A549 (cell line): Measurements from ENCODE around the gene PDE4D. TPM values are rescaled to one million over a fixed set of nuclear protein-coding genes. Genes with fewer than 3 reads are reported as not detected.

Experiments used
- ATAC-seq, 2 experiments: fragments of 200-7000 bp in 1 of 2; fragments of >200 bp in 1 of 2; cut with Nextera tagmentation in 1 of 2; cut with Tn5 transposase in 1 of 2; 3 replicates each; pipeline versions ENCODE4 v1.8.0 to v1.9.1; 2018 to 2020; ENCODE audit warnings: mild to moderate bottlenecking in 1 of 2, moderate library complexity in 1 of 2
- CTCF ChIA-PET: fragments of 300-600 bp; sonication (Branson Sonifier 250); formaldehyde crosslinking; extraction: SDS; loops from one replicate; lab custom pipeline; 2021; ENCODE audit warnings: antibody characterized with exemption, inconsistent platforms; lab: Yijun Ruan, JAX
- POLR2A ChIA-PET: fragments of 350-600 bp; formaldehyde crosslinking; extraction: SDS; loops from one replicate; lab custom pipeline; 2021; ENCODE audit warnings: antibody characterized with exemption, inconsistent platforms; lab: Yijun Ruan, JAX
- DNase-seq, 2 experiments: peaks; one replicate each; pipeline versions ENCODE4 v3.0.0 to v3.0.0-alpha.2; 2011 to 2016; ENCODE audit warnings: low read depth in 1 of 2, low spot score in 1 of 2
- FAIRE-seq: peaks from 2 replicates; lab custom pipeline; 2011; peaks lifted over from hg19 to GRCh38; lab: Jason Lieb, UNC
- H3K27ac ChIP-seq, 2 experiments: fragments of >200 bp; sonication (Bioruptor Twin); formaldehyde crosslinking; 3 replicates each; pipeline ENCODE4 v1.5.1; 2016 to 2017
- H3K4me1 ChIP-seq: fragments of >200 bp; sonication (Bioruptor Twin); formaldehyde crosslinking; 3 replicates; pipeline ENCODE4 v1.6.1; 2016
- H3K4me2 ChIP-seq: fragments of >200 bp; sonication (Bioruptor Twin); formaldehyde crosslinking; 3 replicates; pipeline ENCODE4 v1.6.1; 2016
- H3K4me3 ChIP-seq: fragments of >200 bp; sonication (Bioruptor Twin); formaldehyde crosslinking; 3 replicates; pipeline ENCODE4 v1.5.1; 2016
- H3K9me3 ChIP-seq: fragments of >200 bp; sonication (Bioruptor Twin); formaldehyde crosslinking; 3 replicates; pipeline ENCODE4 v1.6.1; 2016
- CHD2 ChIP-seq: fragments of 150-350 bp; IDR thresholded peaks from 2 replicates; pipeline ENCODE4 v1.6.1; 2014; ENCODE audit warnings: low read length; ENCODE audit not compliant: partially characterized antibody
- CHD4 ChIP-seq: fragments of 200-600 bp; sonication (generic); IDR thresholded peaks from 2 replicates; pipeline ENCODE4 v1.6.1; 2016; ENCODE audit warnings: antibody characterized with exemption, mild to moderate bottlenecking, borderline replicate concordance
- CTCF ChIP-seq: fragments of >200 bp; sonication (Bioruptor Twin); formaldehyde crosslinking; IDR thresholded peaks from 3 replicates; pipeline ENCODE4 v1.5.1; 2016
- ELK1 ChIP-seq: fragments of 150-350 bp; IDR thresholded peaks from 2 replicates; pipeline ENCODE4 v1.6.1; 2014; ENCODE audit warnings: low read depth, mild to moderate bottlenecking, low read length
- FOSL2 ChIP-seq, 2 experiments: fragments of 450-650 bp in 1 of 2; fragments of >200 bp in 1 of 2; sonication (Bioruptor Twin) in 1 of 2; formaldehyde crosslinking; IDR thresholded peaks; 2 replicates each; pipeline versions ENCODE4 v1.5.0 to v1.6.1; 2016 to 2020; ENCODE audit warnings: mild to moderate bottlenecking in 1 of 2, moderate library complexity in 1 of 2
- GATA3 ChIP-seq: IDR thresholded peaks from 2 replicates; pipeline ENCODE4 v1.6.1; 2012; ENCODE audit warnings: borderline replicate concordance
- JUNB ChIP-seq: fragments of >200 bp; sonication (Bioruptor Twin); formaldehyde crosslinking; IDR thresholded peaks from 2 replicates; pipeline ENCODE4 v1.6.1; 2016
- KDM1A ChIP-seq: fragments of 200-600 bp; sonication (generic); IDR thresholded peaks from 2 replicates; pipeline ENCODE4 v1.6.1; 2016; ENCODE audit warnings: low read depth, mild to moderate bottlenecking
- MAFK ChIP-seq: fragments of 450-650 bp; IDR thresholded peaks from 2 replicates; pipeline ENCODE4 v1.6.1; 2014; ENCODE audit not compliant: partially characterized antibody
- NPAS2 ChIP-seq: fragments of 250-450 bp; sonication (Bioruptor Pico); IDR thresholded peaks from 2 replicates; pipeline ENCODE4 v1.8.0; 2022; ENCODE audit warnings: mild to moderate bottlenecking, moderate library complexity, borderline replicate concordance
- PHF8 ChIP-seq: fragments of 200-600 bp; sonication (generic); IDR thresholded peaks from 2 replicates; pipeline ENCODE4 v1.6.1; 2016; ENCODE audit warnings: low read depth, mild to moderate bottlenecking, antibody characterized with exemption, moderate library complexity, borderline replicate concordance
- POLR2A ChIP-seq: IDR thresholded peaks from 2 replicates; pipeline ENCODE4 v1.6.1; 2012; ENCODE audit warnings: mild to moderate bottlenecking, low read length
- POLR2AphosphoS2 ChIP-seq: conservative IDR thresholded peaks from 2 replicates; pipeline ENCODE4 v1.6.1; 2012; ENCODE audit warnings: low read length, improper control_type of control experiment, inconsistent platforms
- RAD21 ChIP-seq, 2 experiments: fragments of >200 bp in 1 of 2; sonication (Bioruptor Twin) in 1 of 2; formaldehyde crosslinking in 1 of 2; IDR thresholded peaks in 1 of 2; conservative IDR thresholded peaks in 1 of 2; 2 replicates in 1 of 2; 3 replicates in 1 of 2; pipeline ENCODE4 v1.6.1; 2012 to 2018; ENCODE audit warnings: inconsistent platforms in 1 of 2
- RCOR1 ChIP-seq: fragments of 150-350 bp; IDR thresholded peaks from 2 replicates; pipeline ENCODE4 v1.6.1; 2014; ENCODE audit warnings: antibody characterized with exemption, low read length, low read depth
- SMC3 ChIP-seq: fragments of >200 bp; sonication (Bioruptor Twin); formaldehyde crosslinking; IDR thresholded peaks from 3 replicates; pipeline ENCODE4 v1.6.1; 2018; ENCODE audit warnings: inconsistent platforms
- SREBF2 ChIP-seq: fragments of 450-650 bp; IDR thresholded peaks from 2 replicates; pipeline ENCODE4 v1.6.1; 2014; ENCODE audit warnings: mild to moderate bottlenecking, moderate library complexity
- TFCP2L1 ChIP-seq: fragments of 250-450 bp; sonication (Bioruptor Pico); IDR thresholded peaks from 2 replicates; pipeline ENCODE4 v1.5.0; 2021; ENCODE audit warnings: mild to moderate bottlenecking
- TP53 ChIP-seq: fragments of 250-450 bp; sonication (Bioruptor Pico); IDR thresholded peaks from 2 replicates; pipeline ENCODE4 v1.5.0; 2021; ENCODE audit warnings: mild to moderate bottlenecking, moderate library complexity
- ZFP36 ChIP-seq: fragments of 450-650 bp; IDR thresholded peaks from 2 replicates; pipeline ENCODE4 v1.6.1; 2014; ENCODE audit warnings: borderline replicate concordance; ENCODE audit not compliant: partially characterized antibody
- ZNF302 ChIP-seq: fragments of 250-450 bp; sonication (Bioruptor Pico); IDR thresholded peaks from 2 replicates; pipeline ENCODE4 v1.9.0; 2021; ENCODE audit warnings: inconsistent platforms, mild to moderate bottlenecking, moderate library complexity
- ZSCAN20 ChIP-seq: fragments of 250-450 bp; sonication (Bioruptor Pico); IDR thresholded peaks from 2 replicates; pipeline ENCODE4 v1.8.0; 2022; ENCODE audit warnings: mild to moderate bottlenecking, moderate library complexity
- WGBS: methylation state at CpG from one replicate; pipeline ENCODE4 v1.1.6; 2017; ENCODE audit errors: missing lambda C conversion rate; 5-methylcytosine and 5-hydroxymethylcytosine counted together
- polyA plus RNA-seq, 4 experiments: library from polyadenylated mRNA; depleted of rRNA in 3 of 4; stranded (reverse); fragments of >200 nt; fragmentation: RNase III in 1 of 4; extraction: RNeasy Plus Mini Kit Qiagen cat#74134 plus additional on column Dnase treatment in 1 of 4; gene quantifications; 2 replicates in 3 of 4; 3 replicates in 1 of 4; pipeline ENCODE4 v1.2.3, GENCODE V29; 2011 to 2017

The PDE4D gene
- polyA plus RNA-seq, 2 of the 4 experiments (the other 2 are of a cell fraction), result 74.0 to 213 TPM

- H3K9me3 ChIP-seq, result peaks cover 17% of the 10 kb centered on the region; the same call in 2 of the 3 replicates
- H3K27ac ChIP-seq, result peak overlapping the region; percentile 3 to 47; a peak in 3 of 6 replicates
- 65% methylated on average over 3 of the region's 3 CpGs for WGBS
- ChIA-PET POLR2A (no interaction called here), CTCF (no interaction called here)
- no peak for DNase-seq
- H3K4me2 ChIP-seq, result peak overlapping the region; percentile 21; the same call in 1 of the 3 replicates
- TF ChIP-seq SREBF2 (no peak), SMC3 (no peak), ZNF302 (CRISPR knock-in tag) (no peak), ZSCAN20 (no peak), TP53 (no peak), KDM1A (no peak), NPAS2 (CRISPR knock-in tag) (no peak)
- no peak for FAIRE-seq
- peaks cover 56% of the 10 kb centered on the region for H3K4me1 ChIP-seq
- no peak for ATAC-seq
- no peak overlapping the region for H3K4me3 ChIP-seq
Measured at GRCh38 chr5:59458966-59459729, 434.4 kb downstream of the PDE4D start.

GRCh38 chr5:59458321-59458720 lies 435.2 kb downstream of the PDE4D start:
- 73% methylated on average over 4 of the region's 4 CpGs for WGBS
- Histone ChIP-seq H3K4me3 (no peak overlapping the region), H3K9me3 (peaks cover 17% of the 10 kb centered on the region; the same call in 2 of the 3 replicates), H3K4me1 (peaks cover 52% of the 10 kb centered on the region), H3K27ac (peak overlapping the region in 1 of 2 experiments; percentile 7; a peak in 1 of 6 replicates), H3K4me2 (peak overlapping the region; percentile 21; the same call in 1 of the 3 replicates)
- ChIA-PET POLR2A (no interaction called here), CTCF (no interaction called here)
- no peak for FAIRE-seq
- no peak for ATAC-seq
- TF ChIP-seq ZNF302 (CRISPR knock-in tag) (no peak), RAD21 (conservative IDR thresholded peaks at IDR 0.05 in 1 of 2, IDR thresholded peaks at IDR 0.05 in 1 of 2) (no peak), CTCF (no peak), GATA3 (no peak), PHF8 (no peak), MAFK (no peak), CHD2 (no peak), POLR2A (no peak), RCOR1 (no peak), ZFP36 (no peak), JUNB (no peak), ELK1 (no peak), CHD4 (no peak), TP53 (no peak)
- DNase-seq, result no peak

- ATAC-seq, result peak; percentile 70 to 73; a peak in 5 of 6 replicates
- peaks cover 1% of the 10 kb centered on the region; the same call in 2 of the 3 replicates for H3K9me3 ChIP-seq
- CTCF ChIA-PET, result no interaction called here
- TF ChIP-seq CTCF (peak; percentile 48), RAD21 (conservative IDR thresholded peaks at IDR 0.05 in 1 of 2, IDR thresholded peaks at IDR 0.05 in 1 of 2) (peak; percentile 27 to 37; a peak in 3 of 5 replicates), TFCP2L1 (CRISPR knock-in tag) (no peak), MAFK (peak; percentile 63), SMC3 (0 out of 3 replicates have a peak, but pooled peaks have one; percentile 18), FOSL2 (IDR thresholded peaks at IDR 0.05) (no peak), FOSL2 (CRISPR knock-in tag; IDR thresholded peaks at IDR 0.05) (no peak), POLR2AphosphoS2 (no peak)
- DNase-seq, result peak in 1 of 2 experiments; percentile 58
- H3K4me3 ChIP-seq, result no peak overlapping the region
- H3K4me1 ChIP-seq, result peaks cover 22% of the 10 kb centered on the region
- 87% methylated on average over 3 of the region's 3 CpGs for WGBS
- no peak overlapping the region for H3K27ac ChIP-seq
- H3K4me2 ChIP-seq, result no peak overlapping the region
- POLR2A ChIA-PET, result no interaction called here
- FAIRE-seq, result peak; percentile 68
Measured at GRCh38 chr5:59449905-59450644, 443.5 kb downstream of the PDE4D start.
